HEK293T (cell line): ENCODE measurements around the gene ASB3.
A peak's percentile ranks its signal among the peaks of the same experiment; 100 is the strongest.
"Not testable (repeated sequence)": the region's sequence is repeated elsewhere in the genome, so short reads cannot be mapped to it uniquely, and the experiment has no call there.

Experiments
- CTCF ChIA-PET: fragments of 350-600 bp; formaldehyde crosslinking; extraction: SDS; loops from one replicate; lab custom pipeline; 2021; ENCODE audit warnings: antibody characterized with exemption, inconsistent platforms; lab: Yijun Ruan, JAX
- POLR2A ChIA-PET: fragments of 350-600 bp; formaldehyde crosslinking; extraction: SDS; loops from one replicate; lab custom pipeline; 2020; ENCODE audit warnings: antibody characterized with exemption, inconsistent platforms; lab: Yijun Ruan, JAX
- DNase-seq: peaks from one replicate; pipeline ENCODE4 v3.0.0; 2012; ENCODE audit warnings: mixed read lengths; ENCODE audit errors: extremely low spot score
- ARNT ChIP-seq: fragments of 450-650 bp; IDR thresholded peaks from 2 replicates; pipeline ENCODE4 v1.6.1; 2017; ENCODE audit warnings: mild to moderate bottlenecking
- BHLHE40 ChIP-seq: fragments of 450-650 bp; IDR thresholded peaks from 2 replicates; pipeline ENCODE4 v1.6.1; 2016; ENCODE audit warnings: mild to moderate bottlenecking, moderate library complexity, borderline replicate concordance
- CTBP1 ChIP-seq: fragments of 450-650 bp; IDR thresholded peaks from 2 replicates; pipeline ENCODE4 v1.6.1; 2016; ENCODE audit warnings: borderline replicate concordance
- ELF4 ChIP-seq: fragments of 450-650 bp; IDR thresholded peaks from 2 replicates; pipeline ENCODE4 v1.6.1; 2017; ENCODE audit warnings: antibody characterized with exemption
- FOXA1 ChIP-seq: fragments of 450-650 bp; IDR thresholded peaks from 2 replicates; pipeline ENCODE4 v1.6.1; 2016; ENCODE audit warnings: mild to moderate bottlenecking
- FOXK2 ChIP-seq: fragments of 450-650 bp; IDR thresholded peaks from 2 replicates; pipeline ENCODE4 v1.6.1; 2016; ENCODE audit warnings: mild to moderate bottlenecking
- FOXM1 ChIP-seq: fragments of 450-650 bp; IDR thresholded peaks from 2 replicates; pipeline ENCODE4 v1.6.1; 2017; ENCODE audit warnings: mild to moderate bottlenecking, borderline replicate concordance
- HDGF ChIP-seq: fragments of 450-650 bp; IDR thresholded peaks from 2 replicates; pipeline ENCODE4 v1.6.1; 2017; ENCODE audit warnings: antibody characterized with exemption, borderline replicate concordance
- L3MBTL2 ChIP-seq: fragments of 450-650 bp; conservative IDR thresholded peaks from 2 replicates; pipeline ENCODE4 v1.6.1; 2016; ENCODE audit warnings: mild to moderate bottlenecking
- LEF1 ChIP-seq: fragments of 450-650 bp; IDR thresholded peaks from 2 replicates; pipeline ENCODE4 v1.6.1; 2017; ENCODE audit warnings: mild to moderate bottlenecking, borderline replicate concordance
- NFRKB ChIP-seq: fragments of 450-650 bp; IDR thresholded peaks from 2 replicates; pipeline ENCODE4 v1.6.1; 2016; ENCODE audit warnings: mild to moderate bottlenecking, moderate library complexity
- SP1 ChIP-seq: fragments of 450-650 bp; IDR thresholded peaks from 2 replicates; pipeline ENCODE4 v1.6.1; 2017
- SUZ12 ChIP-seq: fragments of 450-650 bp; IDR thresholded peaks from 2 replicates; pipeline ENCODE4 v1.6.1; 2016; ENCODE audit warnings: mild to moderate bottlenecking
- TARDBP ChIP-seq: fragments of 450-650 bp; IDR thresholded peaks from 2 replicates; pipeline ENCODE4 v1.6.1; 2016
- ZNF384 ChIP-seq: fragments of 450-650 bp; IDR thresholded peaks from 2 replicates; pipeline ENCODE4 v1.6.1; 2016
- TF ChIP-seq, protein P1 (sequence below): fragments of 450-650 bp; IDR thresholded peaks from 2 replicates; pipeline ENCODE4 v1.6.1; 2016

Gene ASB3

DNA sequence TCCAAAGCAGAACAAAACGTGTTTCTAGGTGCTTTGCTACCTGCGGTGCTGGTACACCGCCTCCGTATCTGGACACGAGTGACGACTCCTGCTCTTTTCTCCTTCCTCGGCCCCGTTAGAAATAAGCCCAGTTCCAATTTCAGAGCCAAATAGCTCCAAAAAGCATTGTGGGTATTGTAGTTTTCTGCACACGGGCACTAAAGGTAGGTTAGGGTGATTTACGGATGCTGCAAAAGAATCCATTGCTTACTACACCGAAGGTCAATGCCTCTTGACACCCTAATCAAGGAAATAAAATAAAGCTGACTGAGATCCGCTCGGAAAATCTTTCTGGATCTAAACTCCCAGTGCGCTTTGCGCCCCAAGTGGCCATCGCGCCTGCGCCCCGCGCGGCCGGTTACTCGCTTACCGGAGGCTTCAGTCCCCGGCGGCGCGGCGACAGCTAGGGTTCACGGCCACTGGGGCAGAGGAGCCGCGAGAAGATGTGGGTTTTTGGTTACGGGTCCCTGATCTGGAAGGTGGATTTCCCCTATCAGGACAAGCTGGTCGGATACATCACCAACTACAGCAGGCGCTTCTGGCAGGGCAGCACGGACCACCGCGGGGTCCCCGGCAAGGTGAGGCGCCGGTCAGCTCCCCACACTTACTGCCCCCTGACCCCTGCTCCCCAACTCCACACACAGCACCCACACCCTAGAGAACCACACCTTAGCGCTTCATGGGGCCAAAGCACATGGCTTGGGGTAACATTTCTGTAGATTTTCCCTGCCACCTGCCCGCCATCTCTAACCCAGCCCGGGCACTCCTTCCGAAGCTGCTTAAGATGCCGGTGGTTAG, 19.1 kb downstream of the ASB3 start, which contains the start of gene CHAC2:
CHAC2 (plus strand) TSS at position 400 of the 837 bp plus-strand sequence; CDS start at position 483, 83 bp downstream.
- ChIA-PET POLR2A (interaction anchor here (0.7 to 2.6 kb wide), 8 partner anchors 9 to 181 kb away, joined by 3 to 23 read pairs (median 6); partner anchors contain the start of genes ASB3 and ERLEC1), CTCF (interaction anchor here (0.6 to 1.1 kb wide), 2 partner anchors 42 to 1439 kb away, joined by 3 read pairs; no protein-coding TSS in a partner anchor)
- DNase-seq = peak; percentile 81
- no peak for TF ChIP-seq TARDBP
- no peak for TF ChIP-seq FOXA1
- no peak for TF ChIP-seq HDGF
- no peak for TF ChIP-seq FOXK2
- no peak for TF ChIP-seq NFRKB
- no peak for TF ChIP-seq ZNF384
- TF ChIP-seq FOXM1 = no peak
- no peak for TF ChIP-seq LEF1
- TF ChIP-seq, protein P1, sequence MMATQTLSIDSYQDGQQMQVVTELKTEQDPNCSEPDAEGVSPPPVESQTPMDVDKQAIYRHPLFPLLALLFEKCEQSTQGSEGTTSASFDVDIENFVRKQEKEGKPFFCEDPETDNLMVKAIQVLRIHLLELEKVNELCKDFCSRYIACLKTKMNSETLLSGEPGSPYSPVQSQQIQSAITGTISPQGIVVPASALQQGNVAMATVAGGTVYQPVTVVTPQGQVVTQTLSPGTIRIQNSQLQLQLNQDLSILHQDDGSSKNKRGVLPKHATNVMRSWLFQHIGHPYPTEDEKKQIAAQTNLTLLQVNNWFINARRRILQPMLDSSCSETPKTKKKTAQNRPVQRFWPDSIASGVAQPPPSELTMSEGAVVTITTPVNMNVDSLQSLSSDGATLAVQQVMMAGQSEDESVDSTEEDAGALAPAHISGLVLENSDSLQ = peak; percentile 42; the same call in 1 of the 2 replicates
- no peak for TF ChIP-seq CTBP1
- TF ChIP-seq SUZ12 = peak; percentile 45; the same call in 1 of the 2 replicates
- peak; percentile 61 for TF ChIP-seq L3MBTL2
- no peak for TF ChIP-seq BHLHE40
- TF ChIP-seq ARNT = no peak
- no peak for TF ChIP-seq SP1
- peak; percentile 12; the same call in 1 of the 2 replicates for TF ChIP-seq ELF4

DNA sequence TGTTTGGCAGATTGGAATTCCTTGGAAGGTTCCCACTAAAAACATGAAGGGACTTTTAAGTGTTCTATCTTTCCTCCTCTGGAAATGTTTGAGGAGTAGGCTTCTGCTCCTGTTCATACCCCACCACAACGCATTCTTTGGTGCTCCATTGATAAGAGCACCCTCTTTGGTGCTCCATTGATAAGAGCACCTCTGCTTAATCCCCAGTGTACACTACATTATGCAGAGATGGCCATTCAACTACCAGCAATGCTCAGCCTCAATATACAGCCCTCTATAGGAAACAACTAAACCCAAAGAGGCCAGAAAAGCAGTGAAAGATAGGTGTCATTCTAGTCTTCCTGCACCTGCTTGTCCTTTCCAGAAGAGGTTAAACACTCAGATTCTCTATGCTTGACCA, 21.0 kb downstream of the ASB3 start:
- DNase-seq = no peak
- TF ChIP-seq BHLHE40 (no peak), ELF4 (no peak), L3MBTL2 (no peak), LEF1 (no peak), CTBP1 (no peak)
- TF ChIP-seq, protein P1 = no peak
- POLR2A ChIA-PET = no interaction called here

DNA sequence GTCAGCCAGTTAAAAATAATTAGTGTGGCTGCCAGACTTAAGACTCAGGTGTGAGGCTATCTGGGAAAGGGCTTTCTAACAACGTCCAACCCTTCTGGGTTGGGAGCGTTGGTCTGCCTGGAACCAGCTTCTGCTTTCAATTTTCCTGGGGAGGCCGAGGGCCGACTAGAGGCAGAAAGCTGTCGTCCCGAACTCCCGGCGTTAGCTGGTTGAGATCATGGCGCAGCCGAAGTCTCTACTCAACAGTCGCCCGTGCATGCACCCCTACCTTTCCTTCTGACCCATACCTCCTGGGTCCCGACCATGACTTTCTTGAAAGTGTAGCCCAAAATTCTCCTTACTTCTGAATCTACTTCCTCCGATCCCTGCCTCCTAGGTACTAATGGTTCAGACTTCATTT, 29.5 kb downstream of the ASB3 start:
- DNase-seq, CTCF ChIA-PET: not testable (repeated sequence)
- POLR2A ChIA-PET = interaction anchor here (2.1 kb wide), 1 partner anchor 10 kb away, joined by 7 read pairs; the partner anchor contains the start of gene CHAC2

More for the DNA sequence above, 21.0 kb downstream of the ASB3 start:
- CTCF ChIA-PET = no interaction called here

DNA sequence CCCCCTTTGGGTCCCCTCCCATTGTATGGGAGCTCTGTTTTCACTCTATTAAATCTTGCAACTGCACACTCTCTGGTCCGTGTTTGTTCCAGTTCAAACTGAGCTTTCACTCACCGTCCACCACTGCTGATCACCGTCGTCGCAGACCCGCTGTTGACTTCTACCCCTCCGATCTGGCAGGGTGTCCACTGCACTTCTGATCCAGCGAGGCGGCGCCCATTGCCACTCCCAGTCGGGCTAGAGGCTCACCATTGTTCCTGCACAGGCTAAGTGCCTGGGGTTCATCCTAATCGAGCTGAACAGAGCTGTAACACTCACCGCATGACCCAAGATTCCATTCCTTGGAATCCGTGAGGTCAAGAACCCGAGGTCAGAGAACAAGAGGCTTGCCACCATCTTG, 30.1 kb downstream of the ASB3 start:
- no peak for DNase-seq
- TF ChIP-seq FOXK2 (no peak), FOXA1 (no peak), BHLHE40 (no peak), ZNF384 (no peak), SP1 (no peak), CTBP1 (no peak), L3MBTL2 (no peak), LEF1 (no peak), FOXM1 (no peak), ELF4 (no peak), SUZ12 (no peak), HDGF (no peak), NFRKB (no peak), ARNT (no peak), TARDBP (no peak)
- TF ChIP-seq, protein P1 = no peak
- ChIA-PET CTCF (no interaction called here), POLR2A (interaction anchor here (2.1 kb wide), 1 partner anchor 11 kb away, joined by 7 read pairs; the partner anchor contains the start of gene CHAC2)

DNA sequence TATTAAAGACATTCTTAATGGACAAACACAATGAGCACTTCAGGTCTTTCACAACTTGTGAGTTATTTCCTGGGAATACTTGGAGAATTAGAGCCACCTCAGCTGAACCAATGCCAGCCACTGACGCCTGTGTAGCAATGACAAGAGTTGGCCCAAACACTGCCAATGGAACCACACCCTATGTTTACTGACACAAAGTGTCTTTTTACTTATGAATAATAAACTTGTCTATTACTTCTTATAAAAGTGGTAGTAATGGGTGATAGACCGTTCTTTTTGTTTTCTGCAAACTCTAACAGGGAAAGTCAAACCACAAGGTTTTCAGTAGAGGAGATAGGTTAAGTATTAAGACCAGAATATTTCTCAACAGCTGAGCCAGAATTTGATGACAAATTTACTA, 31.6 kb downstream of the ASB3 start:
- POLR2A ChIA-PET = interaction anchor here (0.6 kb wide), 1 partner anchor 91 kb away, joined by 3 read pairs; no protein-coding TSS in a partner anchor
- no peak for DNase-seq
- TF ChIP-seq ARNT (no peak), CTBP1 (no peak), BHLHE40 (no peak), TARDBP (no peak)
- CTCF ChIA-PET = no interaction called here

DNA sequence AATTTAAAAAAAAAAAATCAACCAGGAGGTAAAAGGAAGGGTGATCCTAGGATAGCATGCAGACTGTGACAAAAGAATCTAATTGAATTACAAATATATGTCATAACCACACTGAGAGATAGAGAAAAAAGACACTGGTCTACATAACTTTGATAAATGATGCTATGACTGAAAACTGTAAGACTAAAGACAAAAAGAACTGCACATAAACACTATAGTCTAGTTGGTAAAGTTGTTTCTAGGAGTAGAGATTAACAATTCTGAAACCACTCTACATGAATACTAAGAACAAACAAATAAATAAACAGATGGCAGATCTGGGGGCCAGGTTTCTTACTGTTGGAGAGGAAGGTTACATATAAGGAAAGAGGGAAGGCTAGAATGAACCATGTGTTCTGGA, 33.7 kb downstream of the ASB3 start:
- TF ChIP-seq NFRKB (no peak), SP1 (no peak), BHLHE40 (no peak), FOXM1 (no peak)
- ChIA-PET POLR2A (no interaction called here), CTCF (no interaction called here)
- no peak for DNase-seq
